ENCODE results near the gene TTBK1.

TTBK1 gene

GRCh38 chr6:43256670-43257366 is 13.5 kb downstream of the TTBK1 start:
- no peak for DNase-seq

GRCh38 chr6:43257367-43258145 is 14.3 kb downstream of the TTBK1 start:
- no peak for DNase-seq

- no peak for DNase-seq
Observed at GRCh38 chr6:43258180-43258579, 14.9 kb downstream of the TTBK1 start.

GRCh38 chr6:43258807-43259686 is 15.8 kb downstream of the TTBK1 start:
- DNase-seq, result no peak

GRCh38 chr6:43260791-43261190 is 17.5 kb downstream of the TTBK1 start:
- no peak for DNase-seq

GRCh38 chr6:43261198-43261597 is 17.9 kb downstream of the TTBK1 start:
- DNase-seq, result no peak

- no peak for DNase-seq
Observed at GRCh38 chr6:43262000-43262779, 18.9 kb downstream of the TTBK1 start.

- no peak for DNase-seq
Observed at GRCh38 chr6:43262780-43263313, 19.6 kb downstream of the TTBK1 start.

GRCh38 chr6:43263314-43264178 is 20.3 kb downstream of the TTBK1 start:
- DNase-seq, result peak; percentile 68 to 76

GRCh38 chr6:43264599-43265145 is 21.4 kb downstream of the TTBK1 start:
- no peak for DNase-seq

GRCh38 chr6:43265564-43265963 is 22.3 kb downstream of the TTBK1 start:
- no peak for DNase-seq

GRCh38 chr6:43267619-43268354 is 24.5 kb downstream of the TTBK1 start:
- no peak for DNase-seq

- DNase-seq, result no peak
Observed at GRCh38 chr6:43268355-43268700, 25.0 kb downstream of the TTBK1 start.

GRCh38 chr6:43268782-43269272 is 25.5 kb downstream of the TTBK1 start:
- no peak for DNase-seq

GRCh38 chr6:43269273-43270007 is 26.2 kb downstream of the TTBK1 start:
- peak in 1 of 2 donors; percentile 27 for DNase-seq

- no peak for DNase-seq
Observed at GRCh38 chr6:43271103-43271815, 28.0 kb downstream of the TTBK1 start.

- DNase-seq, result no peak
Observed at GRCh38 chr6:43271944-43272343, 28.7 kb downstream of the TTBK1 start.

GRCh38 chr6:43273707-43274106 is 30.4 kb downstream of the TTBK1 start:
- DNase-seq, result no peak

Data from stimulated activated CD4-positive, alpha-beta T cell treated with anti-CD3 and anti-CD28 coated beads, Interleukin-2, amount 100 ng/mL, for 48 hours (primary cell).